IMR-90 (cell line): ENCODE measurements around the gene ATF7IP.

Experiments
- CEBPB ChIP-seq: IDR thresholded peaks from 2 replicates; pipeline ENCODE4 v1.6.1; 2012; ENCODE audit warnings: low read depth, low read length, improper control_type of control experiment
- CHD1 ChIP-seq: IDR thresholded peaks from 2 replicates; pipeline ENCODE4 v1.6.1; 2012; ENCODE audit warnings: low read depth, low read length, improper control_type of control experiment
- CTCF ChIP-seq: conservative IDR thresholded peaks from 2 replicates; pipeline ENCODE4 v1.5.1; 2012; ENCODE audit warnings: mild to moderate bottlenecking, low read depth, low read length, improper control_type of control experiment
- FOS ChIP-seq: fragments of 150-350 bp; IDR thresholded peaks from 2 replicates; pipeline ENCODE4 v1.6.1; 2016; ENCODE audit warnings: low read depth, low read length
- MAFK ChIP-seq: IDR thresholded peaks from 2 replicates; pipeline ENCODE4 v1.6.1; 2012; ENCODE audit warnings: low read depth, low read length, improper control_type of control experiment
- POLR2A ChIP-seq: IDR thresholded peaks from 2 replicates; pipeline ENCODE4 v1.6.1; 2012; ENCODE audit warnings: mild to moderate bottlenecking, low read depth, low read length
- RAD21 ChIP-seq: IDR thresholded peaks from 2 replicates; pipeline ENCODE4 v1.6.1; 2012; ENCODE audit warnings: low read length, improper control_type of control experiment
- RCOR1 ChIP-seq: IDR thresholded peaks from 2 replicates; pipeline ENCODE4 v1.6.1; 2012; ENCODE audit warnings: mild to moderate bottlenecking, low read length, improper control_type of control experiment; ENCODE audit not compliant: insufficient replicate concordance
- SMC3 ChIP-seq: fragments of 150-350 bp; IDR thresholded peaks from 2 replicates; pipeline ENCODE4 v1.6.1; 2016; ENCODE audit warnings: low read depth, mild to moderate bottlenecking, antibody characterized with exemption, low read length, moderate library complexity
- USF2 ChIP-seq: fragments of 150-350 bp; IDR thresholded peaks from 2 replicates; pipeline ENCODE4 v1.6.1; 2017; ENCODE audit warnings: mild to moderate bottlenecking, antibody characterized with exemption, low read length, low read depth

- TF ChIP-seq POLR2A = no peak
- TF ChIP-seq CTCF = no peak
- TF ChIP-seq CEBPB = no peak
- no peak for TF ChIP-seq USF2
- no peak for TF ChIP-seq SMC3
- TF ChIP-seq FOS = no peak
- no peak for TF ChIP-seq CHD1
- no peak for TF ChIP-seq RCOR1
- TF ChIP-seq RAD21 = no peak
- no peak for TF ChIP-seq MAFK
Measured at GRCh38 chr12:14417715-14418114, 52.2 kb downstream of the ATF7IP start.
